DND-41 (cell line): Measurements from ENCODE around the gene EVI5L.

Source experiments
- EZH2 ChIP-seq: IDR thresholded peaks from 3 replicates; pipeline ENCODE4 v1.6.1; 2012; ENCODE audit warnings: borderline replicate concordance, low read depth, mild to moderate bottlenecking, moderate library complexity, low read length, inconsistent platforms; ENCODE audit not compliant: severe bottlenecking
- TF ChIP-seq, protein P1 (sequence below): IDR thresholded peaks from 2 replicates; pipeline ENCODE4 v1.5.1; 2012; ENCODE audit warnings: borderline replicate concordance, low read length, moderate library complexity, mild to moderate bottlenecking; ENCODE audit not compliant: poor library complexity, severe bottlenecking; ENCODE audit errors: extremely low read depth

DNA sequence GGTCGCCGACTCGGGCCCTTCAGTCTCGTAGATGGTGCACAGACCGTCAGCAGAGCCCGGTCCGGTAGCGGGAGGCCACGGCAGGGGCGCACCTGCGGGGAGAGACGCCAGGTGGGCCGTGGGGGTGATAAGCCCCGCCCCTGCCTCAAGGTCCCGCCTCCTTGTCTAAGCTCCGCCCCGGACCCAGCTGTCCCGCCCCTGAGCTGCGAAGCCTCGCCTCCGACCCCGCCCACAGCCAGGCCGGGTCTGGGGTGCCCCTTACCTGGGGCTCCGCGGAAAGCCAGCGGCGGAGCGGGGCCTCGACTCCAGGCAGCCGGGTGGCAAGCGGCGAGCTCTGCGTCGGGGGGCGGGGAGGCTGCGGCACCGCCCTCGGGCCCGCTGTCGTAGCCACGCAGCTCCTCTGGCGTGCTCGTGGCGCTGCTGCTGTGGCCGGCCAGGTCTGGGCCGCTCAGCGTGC, 39.5 kb downstream of the EVI5L start:
- TF ChIP-seq, protein P1, sequence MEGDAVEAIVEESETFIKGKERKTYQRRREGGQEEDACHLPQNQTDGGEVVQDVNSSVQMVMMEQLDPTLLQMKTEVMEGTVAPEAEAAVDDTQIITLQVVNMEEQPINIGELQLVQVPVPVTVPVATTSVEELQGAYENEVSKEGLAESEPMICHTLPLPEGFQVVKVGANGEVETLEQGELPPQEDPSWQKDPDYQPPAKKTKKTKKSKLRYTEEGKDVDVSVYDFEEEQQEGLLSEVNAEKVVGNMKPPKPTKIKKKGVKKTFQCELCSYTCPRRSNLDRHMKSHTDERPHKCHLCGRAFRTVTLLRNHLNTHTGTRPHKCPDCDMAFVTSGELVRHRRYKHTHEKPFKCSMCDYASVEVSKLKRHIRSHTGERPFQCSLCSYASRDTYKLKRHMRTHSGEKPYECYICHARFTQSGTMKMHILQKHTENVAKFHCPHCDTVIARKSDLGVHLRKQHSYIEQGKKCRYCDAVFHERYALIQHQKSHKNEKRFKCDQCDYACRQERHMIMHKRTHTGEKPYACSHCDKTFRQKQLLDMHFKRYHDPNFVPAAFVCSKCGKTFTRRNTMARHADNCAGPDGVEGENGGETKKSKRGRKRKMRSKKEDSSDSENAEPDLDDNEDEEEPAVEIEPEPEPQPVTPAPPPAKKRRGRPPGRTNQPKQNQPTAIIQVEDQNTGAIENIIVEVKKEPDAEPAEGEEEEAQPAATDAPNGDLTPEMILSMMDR = no peak
- no peak for TF ChIP-seq EZH2
